GM18858 (cell line): ENCODE data around the gene EGFR.

Experiments used
- ATAC-seq: cut with Tn5 transposase; IDR thresholded peaks from one replicate; pipeline ENCODE4 v1.9.1; 2021; ENCODE audit not compliant: unreplicated experiment

EGFR gene

GRCh38 chr7:55142919-55143600 lies 124.2 kb downstream of the EGFR start:
- no peak for ATAC-seq

- ATAC-seq: no peak
Measured at GRCh38 chr7:55144333-55145317, 125.8 kb downstream of the EGFR start.

GRCh38 chr7:55145606-55146005 lies 126.8 kb downstream of the EGFR start:
- no peak for ATAC-seq

GRCh38 chr7:55147101-55147500 lies 128.3 kb downstream of the EGFR start:
- ATAC-seq: no peak

GRCh38 chr7:55147736-55148135 lies 128.9 kb downstream of the EGFR start:
- ATAC-seq: no peak

- ATAC-seq: no peak
Measured at GRCh38 chr7:55148571-55148970, 129.8 kb downstream of the EGFR start.

GRCh38 chr7:55149001-55149400 lies 130.2 kb downstream of the EGFR start:
- ATAC-seq: no peak

GRCh38 chr7:55150166-55150565 lies 131.3 kb downstream of the EGFR start:
- no peak for ATAC-seq

GRCh38 chr7:55150709-55151451 lies 132.1 kb downstream of the EGFR start:
- ATAC-seq: no peak

GRCh38 chr7:55152516-55152915 lies 133.7 kb downstream of the EGFR start:
- ATAC-seq: no peak

- no peak for ATAC-seq
Measured at GRCh38 chr7:55154096-55154495, 135.3 kb downstream of the EGFR start.

- no peak for ATAC-seq
Measured at GRCh38 chr7:55155351-55156117, 136.7 kb downstream of the EGFR start.

- no peak for ATAC-seq
Measured at GRCh38 chr7:55156919-55157763, 138.3 kb downstream of the EGFR start.

GRCh38 chr7:55157764-55158105 lies 138.9 kb downstream of the EGFR start:
- ATAC-seq: no peak

- ATAC-seq: no peak
Measured at GRCh38 chr7:55158541-55159382, 139.9 kb downstream of the EGFR start.

GRCh38 chr7:55160539-55160938 lies 141.7 kb downstream of the EGFR start:
- no peak for ATAC-seq

GRCh38 chr7:55161154-55161687 lies 142.4 kb downstream of the EGFR start:
- no peak for ATAC-seq

- no peak for ATAC-seq
Measured at GRCh38 chr7:55162476-55162875, 143.7 kb downstream of the EGFR start.

GRCh38 chr7:55163733-55164132 lies 144.9 kb downstream of the EGFR start:
- ATAC-seq: no peak
